A549 (cell line): ENCODE results near the gene MAPKAPK3. TPM values are rescaled to one million over a fixed set of nuclear protein-coding genes. Genes with fewer than 3 reads are reported as not detected.

ENCODE experiments used
- ATAC-seq, 2 experiments: fragments of 200-7000 bp in 1 of 2; fragments of >200 bp in 1 of 2; cut with Nextera tagmentation in 1 of 2; cut with Tn5 transposase in 1 of 2; 3 replicates each; pipeline versions ENCODE4 v1.8.0 to v1.9.1; 2018 to 2020; ENCODE audit warnings: mild to moderate bottlenecking in 1 of 2, moderate library complexity in 1 of 2
- CTCF ChIA-PET: fragments of 300-600 bp; sonication (Branson Sonifier 250); formaldehyde crosslinking; extraction: SDS; loops from one replicate; lab custom pipeline; 2021; ENCODE audit warnings: antibody characterized with exemption, inconsistent platforms; lab: Yijun Ruan, JAX
- POLR2A ChIA-PET: fragments of 350-600 bp; formaldehyde crosslinking; extraction: SDS; loops from one replicate; lab custom pipeline; 2021; ENCODE audit warnings: antibody characterized with exemption, inconsistent platforms; lab: Yijun Ruan, JAX
- DNase-seq, 2 experiments: peaks; one replicate each; pipeline versions ENCODE4 v3.0.0 to v3.0.0-alpha.2; 2011 to 2016; ENCODE audit warnings: low read depth in 1 of 2, low spot score in 1 of 2
- FAIRE-seq: peaks from 2 replicates; lab custom pipeline; 2011; peaks lifted over from hg19 to GRCh38; lab: Jason Lieb, UNC
- H3K27ac ChIP-seq, 2 experiments: fragments of >200 bp; sonication (Bioruptor Twin); formaldehyde crosslinking; 3 replicates each; pipeline ENCODE4 v1.5.1; 2016 to 2017
- H3K4me1 ChIP-seq: fragments of >200 bp; sonication (Bioruptor Twin); formaldehyde crosslinking; 3 replicates; pipeline ENCODE4 v1.6.1; 2016
- H3K4me2 ChIP-seq: fragments of >200 bp; sonication (Bioruptor Twin); formaldehyde crosslinking; 3 replicates; pipeline ENCODE4 v1.6.1; 2016
- H3K4me3 ChIP-seq: fragments of >200 bp; sonication (Bioruptor Twin); formaldehyde crosslinking; 3 replicates; pipeline ENCODE4 v1.5.1; 2016
- H3K9me3 ChIP-seq: fragments of >200 bp; sonication (Bioruptor Twin); formaldehyde crosslinking; 3 replicates; pipeline ENCODE4 v1.6.1; 2016
- BHLHE40 ChIP-seq: IDR thresholded peaks from 2 replicates; pipeline ENCODE4 v1.6.1; 2012; ENCODE audit warnings: low read depth, low read length, inconsistent platforms
- CBX2 ChIP-seq: fragments of 200-600 bp; sonication (generic); IDR thresholded peaks from 2 replicates; pipeline ENCODE4 v1.6.1; 2016; ENCODE audit warnings: low read depth, mild to moderate bottlenecking, borderline replicate concordance
- CBX8 ChIP-seq: fragments of 200-600 bp; sonication (generic); IDR thresholded peaks from 2 replicates; pipeline ENCODE4 v1.6.1; 2016
- CTCF ChIP-seq: fragments of >200 bp; sonication (Bioruptor Twin); formaldehyde crosslinking; IDR thresholded peaks from 3 replicates; pipeline ENCODE4 v1.5.1; 2016
- EHMT2 ChIP-seq: fragments of 200-600 bp; sonication (generic); IDR thresholded peaks from 2 replicates; pipeline ENCODE4 v1.6.1; 2016; ENCODE audit warnings: antibody characterized with exemption, low read depth, mild to moderate bottlenecking, moderate library complexity
- EP300 ChIP-seq, 2 experiments: fragments of >200 bp; sonication (Bioruptor Twin); formaldehyde crosslinking; IDR thresholded peaks; 2 replicates in 1 of 2; 3 replicates in 1 of 2; pipeline ENCODE4 v1.6.1; 2016 to 2017
- ESRRA ChIP-seq: fragments of 150-350 bp; IDR thresholded peaks from 2 replicates; pipeline ENCODE4 v1.6.1; 2014; ENCODE audit warnings: mild to moderate bottlenecking, low read length, borderline replicate concordance
- FOSL2 ChIP-seq, 2 experiments: fragments of 450-650 bp in 1 of 2; fragments of >200 bp in 1 of 2; sonication (Bioruptor Twin) in 1 of 2; formaldehyde crosslinking; IDR thresholded peaks; 2 replicates each; pipeline versions ENCODE4 v1.5.0 to v1.6.1; 2016 to 2020; ENCODE audit warnings: mild to moderate bottlenecking in 1 of 2, moderate library complexity in 1 of 2
- FOXS1 ChIP-seq: fragments of 250-450 bp; sonication (Bioruptor Pico); IDR thresholded peaks from 2 replicates; pipeline ENCODE4 v1.5.0; 2020; ENCODE audit warnings: mild to moderate bottlenecking, moderate library complexity
- HDAC2 ChIP-seq: fragments of 200-600 bp; sonication (generic); IDR thresholded peaks from 2 replicates; pipeline ENCODE4 v1.6.1; 2016
- HEYL ChIP-seq: fragments of 250-450 bp; sonication (Bioruptor Pico); IDR thresholded peaks from 2 replicates; pipeline ENCODE4 v1.8.0; 2021; ENCODE audit warnings: mild to moderate bottlenecking, moderate library complexity
- HOXB5 ChIP-seq: fragments of 250-450 bp; sonication (Bioruptor Pico); IDR thresholded peaks from 2 replicates; pipeline ENCODE4 v1.5.0; 2020; ENCODE audit warnings: mild to moderate bottlenecking, moderate library complexity
- JUNB ChIP-seq: fragments of >200 bp; sonication (Bioruptor Twin); formaldehyde crosslinking; IDR thresholded peaks from 2 replicates; pipeline ENCODE4 v1.6.1; 2016
- KDM1A ChIP-seq: fragments of 200-600 bp; sonication (generic); IDR thresholded peaks from 2 replicates; pipeline ENCODE4 v1.6.1; 2016; ENCODE audit warnings: low read depth, mild to moderate bottlenecking
- KDM5A ChIP-seq: fragments of 200-600 bp; sonication (generic); IDR thresholded peaks from 2 replicates; pipeline ENCODE4 v1.6.1; 2016; ENCODE audit warnings: antibody characterized with exemption, mild to moderate bottlenecking
- MAFK ChIP-seq: fragments of 450-650 bp; IDR thresholded peaks from 2 replicates; pipeline ENCODE4 v1.6.1; 2014; ENCODE audit not compliant: partially characterized antibody
- MAZ ChIP-seq: fragments of 150-350 bp; IDR thresholded peaks from 2 replicates; pipeline ENCODE4 v1.6.1; 2014; ENCODE audit warnings: antibody characterized with exemption, low read depth, low read length, borderline replicate concordance
- POLR2A ChIP-seq: IDR thresholded peaks from 2 replicates; pipeline ENCODE4 v1.6.1; 2012; ENCODE audit warnings: mild to moderate bottlenecking, low read length
- POLR2AphosphoS2 ChIP-seq: conservative IDR thresholded peaks from 2 replicates; pipeline ENCODE4 v1.6.1; 2012; ENCODE audit warnings: low read length, improper control_type of control experiment, inconsistent platforms
- RAD21 ChIP-seq, 2 experiments: fragments of >200 bp in 1 of 2; sonication (Bioruptor Twin) in 1 of 2; formaldehyde crosslinking in 1 of 2; IDR thresholded peaks in 1 of 2; conservative IDR thresholded peaks in 1 of 2; 2 replicates in 1 of 2; 3 replicates in 1 of 2; pipeline ENCODE4 v1.6.1; 2012 to 2018; ENCODE audit warnings: inconsistent platforms in 1 of 2
- RARB ChIP-seq: fragments of 250-450 bp; sonication (Bioruptor Pico); IDR thresholded peaks from 2 replicates; pipeline ENCODE4 v1.8.0; 2021; ENCODE audit warnings: mild to moderate bottlenecking, moderate library complexity
- RFX5 ChIP-seq: fragments of 450-650 bp; IDR thresholded peaks from 2 replicates; pipeline ENCODE4 v1.7.1; 2014; ENCODE audit warnings: antibody characterized with exemption, mild to moderate bottlenecking, moderate library complexity
- RNF2 ChIP-seq: fragments of 200-600 bp; sonication (generic); IDR thresholded peaks from 2 replicates; pipeline ENCODE4 v1.6.1; 2016; ENCODE audit warnings: low read depth, mild to moderate bottlenecking, antibody characterized with exemption, moderate library complexity, borderline replicate concordance
- SMC3 ChIP-seq: fragments of >200 bp; sonication (Bioruptor Twin); formaldehyde crosslinking; IDR thresholded peaks from 3 replicates; pipeline ENCODE4 v1.6.1; 2018; ENCODE audit warnings: inconsistent platforms
- SREBF2 ChIP-seq: fragments of 450-650 bp; IDR thresholded peaks from 2 replicates; pipeline ENCODE4 v1.6.1; 2014; ENCODE audit warnings: mild to moderate bottlenecking, moderate library complexity
- TP53 ChIP-seq: fragments of 250-450 bp; sonication (Bioruptor Pico); IDR thresholded peaks from 2 replicates; pipeline ENCODE4 v1.5.0; 2021; ENCODE audit warnings: mild to moderate bottlenecking, moderate library complexity
- ZFP36 ChIP-seq: fragments of 450-650 bp; IDR thresholded peaks from 2 replicates; pipeline ENCODE4 v1.6.1; 2014; ENCODE audit warnings: borderline replicate concordance; ENCODE audit not compliant: partially characterized antibody
- ZNF302 ChIP-seq: fragments of 250-450 bp; sonication (Bioruptor Pico); IDR thresholded peaks from 2 replicates; pipeline ENCODE4 v1.9.0; 2021; ENCODE audit warnings: inconsistent platforms, mild to moderate bottlenecking, moderate library complexity
- WGBS: methylation state at CpG from one replicate; pipeline ENCODE4 v1.1.6; 2017; ENCODE audit errors: missing lambda C conversion rate; 5-methylcytosine and 5-hydroxymethylcytosine counted together
- polyA plus RNA-seq, 4 experiments: library from polyadenylated mRNA; depleted of rRNA in 3 of 4; stranded (reverse); fragments of >200 nt; fragmentation: RNase III in 1 of 4; extraction: RNeasy Plus Mini Kit Qiagen cat#74134 plus additional on column Dnase treatment in 1 of 4; gene quantifications; 2 replicates in 3 of 4; 3 replicates in 1 of 4; pipeline ENCODE4 v1.2.3, GENCODE V29; 2011 to 2017
- TF ChIP-seq, protein P1 (sequence below): fragments of 200-600 bp; sonication (generic); IDR thresholded peaks from 2 replicates; pipeline ENCODE4 v1.6.1; 2016; ENCODE audit warnings: antibody characterized with exemption, mild to moderate bottlenecking, moderate library complexity
- TF ChIP-seq, protein P2 (sequence below): IDR thresholded peaks from 2 replicates; pipeline ENCODE4 v1.6.1; 2012; ENCODE audit warnings: low read depth, borderline replicate concordance
- TF ChIP-seq, protein P3 (sequence below): fragments of 250-450 bp; sonication (Bioruptor Pico); IDR thresholded peaks from 2 replicates; pipeline ENCODE4 v1.5.0; 2021; ENCODE audit warnings: mild to moderate bottlenecking, moderate library complexity, borderline replicate concordance
- TF ChIP-seq, protein P4 (sequence below): IDR thresholded peaks from 2 replicates; pipeline ENCODE4 v1.6.1; 2012

The MAPKAPK3 gene
- polyA plus RNA-seq, 2 of the 4 experiments (the other 2 are of a cell fraction) = 14.6 to 16.5 TPM

- FAIRE-seq (no peak), ATAC-seq (peak; percentile 94 to 95), DNase-seq (peak; percentile 40 to 56)
- Histone ChIP-seq H3K4me1 (peaks cover 19% of the 10 kb centered on the region), H3K27ac (peak overlapping the region; percentile 41 to 78; a peak in 5 of 6 replicates), H3K4me3 (no peak overlapping the region), H3K9me3 (no peaks in the 10 kb centered on the region), H3K4me2 (peak overlapping the region; percentile 60)
- ChIA-PET CTCF (interaction anchor here (0.6 to 4.1 kb wide), 16 partner anchors 9 to 749 kb away, joined by 3 to 24 read pairs (median 4); partner anchors contain the start of genes DOCK3 and MAPKAPK3), POLR2A (interaction anchor here (0.8 kb wide), 1 partner anchor 758 kb away, joined by 3 read pairs; the partner anchor contains the start of gene MANF)
- TF ChIP-seq, protein P1, sequence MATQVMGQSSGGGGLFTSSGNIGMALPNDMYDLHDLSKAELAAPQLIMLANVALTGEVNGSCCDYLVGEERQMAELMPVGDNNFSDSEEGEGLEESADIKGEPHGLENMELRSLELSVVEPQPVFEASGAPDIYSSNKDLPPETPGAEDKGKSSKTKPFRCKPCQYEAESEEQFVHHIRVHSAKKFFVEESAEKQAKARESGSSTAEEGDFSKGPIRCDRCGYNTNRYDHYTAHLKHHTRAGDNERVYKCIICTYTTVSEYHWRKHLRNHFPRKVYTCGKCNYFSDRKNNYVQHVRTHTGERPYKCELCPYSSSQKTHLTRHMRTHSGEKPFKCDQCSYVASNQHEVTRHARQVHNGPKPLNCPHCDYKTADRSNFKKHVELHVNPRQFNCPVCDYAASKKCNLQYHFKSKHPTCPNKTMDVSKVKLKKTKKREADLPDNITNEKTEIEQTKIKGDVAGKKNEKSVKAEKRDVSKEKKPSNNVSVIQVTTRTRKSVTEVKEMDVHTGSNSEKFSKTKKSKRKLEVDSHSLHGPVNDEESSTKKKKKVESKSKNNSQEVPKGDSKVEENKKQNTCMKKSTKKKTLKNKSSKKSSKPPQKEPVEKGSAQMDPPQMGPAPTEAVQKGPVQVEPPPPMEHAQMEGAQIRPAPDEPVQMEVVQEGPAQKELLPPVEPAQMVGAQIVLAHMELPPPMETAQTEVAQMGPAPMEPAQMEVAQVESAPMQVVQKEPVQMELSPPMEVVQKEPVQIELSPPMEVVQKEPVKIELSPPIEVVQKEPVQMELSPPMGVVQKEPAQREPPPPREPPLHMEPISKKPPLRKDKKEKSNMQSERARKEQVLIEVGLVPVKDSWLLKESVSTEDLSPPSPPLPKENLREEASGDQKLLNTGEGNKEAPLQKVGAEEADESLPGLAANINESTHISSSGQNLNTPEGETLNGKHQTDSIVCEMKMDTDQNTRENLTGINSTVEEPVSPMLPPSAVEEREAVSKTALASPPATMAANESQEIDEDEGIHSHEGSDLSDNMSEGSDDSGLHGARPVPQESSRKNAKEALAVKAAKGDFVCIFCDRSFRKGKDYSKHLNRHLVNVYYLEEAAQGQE = no peak
- no peak for TF ChIP-seq HDAC2
- TF ChIP-seq POLR2AphosphoS2 = no peak
- TF ChIP-seq, protein P2, sequence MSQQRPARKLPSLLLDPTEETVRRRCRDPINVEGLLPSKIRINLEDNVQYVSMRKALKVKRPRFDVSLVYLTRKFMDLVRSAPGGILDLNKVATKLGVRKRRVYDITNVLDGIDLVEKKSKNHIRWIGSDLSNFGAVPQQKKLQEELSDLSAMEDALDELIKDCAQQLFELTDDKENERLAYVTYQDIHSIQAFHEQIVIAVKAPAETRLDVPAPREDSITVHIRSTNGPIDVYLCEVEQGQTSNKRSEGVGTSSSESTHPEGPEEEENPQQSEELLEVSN = no peak
- TF ChIP-seq JUNB = no peak
- TF ChIP-seq RNF2 = no peak
- TF ChIP-seq, protein P3, sequence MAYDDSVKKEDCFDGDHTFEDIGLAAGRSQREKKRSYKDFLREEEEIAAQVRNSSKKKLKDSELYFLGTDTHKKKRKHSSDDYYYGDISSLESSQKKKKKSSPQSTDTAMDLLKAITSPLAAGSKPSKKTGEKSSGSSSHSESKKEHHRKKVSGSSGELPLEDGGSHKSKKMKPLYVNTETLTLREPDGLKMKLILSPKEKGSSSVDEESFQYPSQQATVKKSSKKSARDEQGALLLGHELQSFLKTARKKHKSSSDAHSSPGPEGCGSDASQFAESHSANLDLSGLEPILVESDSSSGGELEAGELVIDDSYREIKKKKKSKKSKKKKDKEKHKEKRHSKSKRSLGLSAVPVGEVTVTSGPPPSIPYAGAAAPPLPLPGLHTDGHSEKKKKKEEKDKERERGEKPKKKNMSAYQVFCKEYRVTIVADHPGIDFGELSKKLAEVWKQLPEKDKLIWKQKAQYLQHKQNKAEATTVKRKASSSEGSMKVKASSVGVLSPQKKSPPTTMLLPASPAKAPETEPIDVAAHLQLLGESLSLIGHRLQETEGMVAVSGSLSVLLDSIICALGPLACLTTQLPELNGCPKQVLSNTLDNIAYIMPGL (CRISPR knock-in tag) = no peak
- no peak for TF ChIP-seq HOXB5
- TF ChIP-seq KDM5A = no peak
- no peak for TF ChIP-seq MAFK
- TF ChIP-seq EP300 (IDR thresholded peaks at IDR 0.05) = no peak
- TF ChIP-seq TP53 (CRISPR knock-in tag) = no peak
- no peak for TF ChIP-seq FOXS1 (CRISPR knock-in tag)
- no peak for TF ChIP-seq POLR2A
- TF ChIP-seq ZFP36 = no peak
- TF ChIP-seq RARB (CRISPR knock-in tag) = no peak
- TF ChIP-seq EHMT2 = no peak
- TF ChIP-seq CTCF = peak; percentile 32; the same call in 2 of the 3 replicates
- TF ChIP-seq, protein P4, sequence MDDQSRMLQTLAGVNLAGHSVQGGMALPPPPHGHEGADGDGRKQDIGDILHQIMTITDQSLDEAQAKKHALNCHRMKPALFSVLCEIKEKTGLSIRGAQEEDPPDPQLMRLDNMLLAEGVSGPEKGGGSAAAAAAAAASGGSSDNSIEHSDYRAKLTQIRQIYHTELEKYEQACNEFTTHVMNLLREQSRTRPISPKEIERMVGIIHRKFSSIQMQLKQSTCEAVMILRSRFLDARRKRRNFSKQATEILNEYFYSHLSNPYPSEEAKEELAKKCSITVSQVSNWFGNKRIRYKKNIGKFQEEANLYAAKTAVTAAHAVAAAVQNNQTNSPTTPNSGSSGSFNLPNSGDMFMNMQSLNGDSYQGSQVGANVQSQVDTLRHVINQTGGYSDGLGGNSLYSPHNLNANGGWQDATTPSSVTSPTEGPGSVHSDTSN = no peak
- peak; percentile 23; the same call in 1 of the 3 replicates for TF ChIP-seq SMC3
- no peak for TF ChIP-seq FOSL2 (IDR thresholded peaks at IDR 0.05)
- TF ChIP-seq FOSL2 (CRISPR knock-in tag; IDR thresholded peaks at IDR 0.05) = 0 out of 2 replicates have a peak, but pooled peaks have one; percentile 15
- TF ChIP-seq MAZ = no peak
- peak; percentile 56 to 59 for TF ChIP-seq RAD21 (conservative IDR thresholded peaks at IDR 0.05 in 1 of 2, IDR thresholded peaks at IDR 0.05 in 1 of 2)
- no peak for TF ChIP-seq CBX8
- TF ChIP-seq CBX2 = no peak
- no peak for TF ChIP-seq RFX5
- TF ChIP-seq HEYL (CRISPR knock-in tag) = no peak
- no peak for TF ChIP-seq BHLHE40
- no peak for TF ChIP-seq ZNF302 (CRISPR knock-in tag)
- no peak for TF ChIP-seq ESRRA
- no peak for TF ChIP-seq SREBF2
- TF ChIP-seq KDM1A = no peak
- WGBS = 20% methylated on average over 4 of the region's 6 CpGs
Observed at GRCh38 chr3:50627407-50628051, 10.6 kb downstream of the MAPKAPK3 start.
